ENCODE results near the gene CFAP100.

DNA sequence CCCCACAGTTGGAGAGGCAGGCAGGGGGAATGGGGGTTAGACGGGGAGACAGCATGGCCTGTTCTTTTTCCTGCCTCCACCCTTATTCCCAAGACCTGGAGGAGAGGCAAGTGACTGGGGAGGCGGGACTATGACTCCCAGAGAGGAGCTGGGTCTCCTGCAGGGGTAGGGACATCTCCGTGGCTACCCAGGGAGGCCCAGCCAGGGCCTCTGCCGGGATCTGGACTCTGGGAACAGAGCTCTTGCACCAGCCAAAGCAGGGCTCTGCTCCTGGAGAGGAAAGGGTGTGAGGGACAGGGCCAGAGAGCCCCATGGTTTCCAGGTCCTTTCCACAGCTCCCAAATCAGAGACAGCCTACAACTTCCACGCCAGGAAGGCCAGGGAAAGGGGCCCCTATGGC is 22.8 kb downstream of the CFAP100 start:
- TF ChIP-seq CTCF (conservative IDR thresholded peaks at IDR 0.05 in 1 of 2, IDR thresholded peaks at IDR 0.05 in 1 of 2; ENCODE audit: extremely low read depth in 1 of 2, insufficient read depth in 1 of 2, low read depth in 1 of 2, low read length in 2 of 2) (no peak), EZH2 (IDR thresholded peaks at IDR 0.05; ENCODE audit: borderline replicate concordance, low read length) (no peak)
